NB4 (cell line): ENCODE results near the gene MZT1.

Experiments used
- CTCF ChIP-seq: IDR thresholded peaks from one replicate; pipeline ENCODE4 v1.5.1; 2012; ENCODE audit warnings: low read depth, low read length
- MYC ChIP-seq: IDR thresholded peaks from 2 replicates; pipeline ENCODE4 v1.6.1; 2011; ENCODE audit warnings: low read depth, low read length
- POLR2A ChIP-seq: IDR thresholded peaks from 2 replicates; pipeline ENCODE4 v1.6.1; 2011; ENCODE audit warnings: mild to moderate bottlenecking; ENCODE audit not compliant: insufficient read length; ENCODE audit errors: extremely low read depth
- TF ChIP-seq, protein P1 (sequence below): IDR thresholded peaks from 2 replicates; pipeline ENCODE4 v1.6.1; 2011; ENCODE audit warnings: low read depth, low read length

GRCh38 chr13:72757792-72758535, 30.5 kb upstream of the MZT1 start:
- TF ChIP-seq CTCF (no peak), POLR2A (no peak), MYC (no peak)
- TF ChIP-seq, protein P1, sequence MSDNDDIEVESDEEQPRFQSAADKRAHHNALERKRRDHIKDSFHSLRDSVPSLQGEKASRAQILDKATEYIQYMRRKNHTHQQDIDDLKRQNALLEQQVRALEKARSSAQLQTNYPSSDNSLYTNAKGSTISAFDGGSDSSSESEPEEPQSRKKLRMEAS = no peak
